HCT116 (cell line): ENCODE results near the gene AKAP13. TPM values are rescaled to one million over a fixed set of nuclear protein-coding genes. Genes with fewer than 3 reads are reported as not detected.

Source experiments
- ATAC-seq: fragments of 200-7000 bp; cut with Tn5 transposase; 2 replicates; pipeline ENCODE4 v1.9.1; 2020; ENCODE audit warnings: mild to moderate bottlenecking, moderate library complexity
- BruUV-seq: library from RNA; stranded (reverse); fragments of 400-500 nt; replicated peaks from 2 replicates; lab custom pipeline; 2021; lab: Mats Ljungman, UMichigan
- CTCF ChIA-PET: fragments of 300-600 bp; sonication (Branson Sonifier 250); formaldehyde crosslinking; loops from one replicate; lab custom pipeline; 2021; ENCODE audit warnings: antibody characterized with exemption; lab: Charles Lee
- POLR2A ChIA-PET: fragments of 300-600, 350-600 bp; sonication (Branson Sonifier 250); formaldehyde crosslinking; loops from one replicate; lab custom pipeline; 2021; ENCODE audit warnings: antibody characterized with exemption; lab: Charles Lee
- RAD21 ChIA-PET, 2 experiments: fragments of 300-600 bp; sonication (Branson Sonifier 250); formaldehyde crosslinking; loops; one replicate each; lab custom pipeline; 2023; ENCODE audit warnings: low total read pairs in 2 of 2; ENCODE audit not compliant: uncharacterized antibody in 2 of 2, unreplicated experiment in 2 of 2, low non-redundant PET in 1 of 2; lab: Charles Lee
- DNase-seq: peaks from one replicate; pipeline ENCODE4 v3.0.0-alpha.2; 2010; ENCODE audit warnings: low read depth, low spot score
- H2AFZ ChIP-seq: fragments of 200-600 bp; shearing (Covaris generic), sonication (generic); 2 replicates; pipeline ENCODE4 v1.6.1; 2017; ENCODE audit warnings: low read depth, mixed run types, mixed read lengths, antibody characterized with exemption, low read length; ENCODE audit not compliant: poor library complexity, severe bottlenecking
- H3K27ac ChIP-seq: 2 replicates; pipeline ENCODE4 v1.5.1; 2012; ENCODE audit warnings: low read depth, low read length
- H3K27me3 ChIP-seq: fragments of 200-600 bp; sonication (generic); 2 replicates; pipeline ENCODE4 v1.6.1; 2016; ENCODE audit warnings: mixed run types, low read length, mixed read lengths; ENCODE audit not compliant: insufficient read depth
- H3K36me3 ChIP-seq, 2 experiments: fragments of 200-500 bp in 1 of 2; fragments of 200-600 bp in 1 of 2; sonication (Bioruptor generic) in 1 of 2; sonication (generic) in 1 of 2; 2 replicates each; pipeline versions ENCODE4 v1.5.1 to v1.6.1; 2014 to 2016; ENCODE audit warnings: low read length in 2 of 2, inconsistent platforms in 1 of 2, mixed read lengths in 1 of 2, mixed run types in 1 of 2; ENCODE audit not compliant: insufficient read depth in 2 of 2, control insufficient read depth in 1 of 2
- H3K4me1 ChIP-seq, 2 experiments: fragments of 200-600 bp in 1 of 2; sonication (generic) in 1 of 2; 2 replicates each; pipeline versions ENCODE4 v1.5.1 to v1.6.1; 2012 to 2017; ENCODE audit warnings: low read length in 2 of 2, inconsistent platforms in 1 of 2, mild to moderate bottlenecking in 1 of 2, mixed read lengths in 1 of 2, mixed run types in 1 of 2, moderate library complexity in 1 of 2; ENCODE audit not compliant: insufficient read depth in 2 of 2, control insufficient read depth in 1 of 2
- H3K4me2 ChIP-seq: fragments of 200-600 bp; sonication (generic); 2 replicates; pipeline ENCODE4 v1.6.1; 2017; ENCODE audit warnings: mixed run types, low read length, mixed read lengths
- H3K4me3 ChIP-seq, 2 experiments: fragments of 200-600 bp in 1 of 2; sonication (generic) in 1 of 2; replicated peaks in 1 of 2; 2 replicates each; pipeline ENCODE4 v1.5.1; 2011 to 2016; ENCODE audit warnings: low read length in 2 of 2, control low read depth in 1 of 2, low read depth in 1 of 2, mild to moderate bottlenecking in 1 of 2, mixed read lengths in 1 of 2, mixed run types in 1 of 2
- H3K79me2 ChIP-seq: fragments of 200-600 bp; sonication (generic); 2 replicates; pipeline ENCODE4 v1.6.1; 2017; ENCODE audit warnings: mild to moderate bottlenecking, mixed run types, low read length, moderate library complexity, mixed read lengths; ENCODE audit not compliant: insufficient read depth
- H3K9ac ChIP-seq: fragments of 200-600 bp; sonication (generic); 2 replicates; pipeline ENCODE4 v1.6.1; 2016; ENCODE audit warnings: low read length, mixed read lengths
- H3K9me2 ChIP-seq: fragments of 200-600 bp; sonication (generic), shearing (Covaris generic); 2 replicates; pipeline ENCODE4 v1.6.1; 2017; ENCODE audit warnings: mixed run types, mild to moderate bottlenecking, moderate library complexity; ENCODE audit not compliant: insufficient read depth
- H3K9me3 ChIP-seq, 2 experiments: fragments of 200-500 bp in 1 of 2; fragments of 200-600 bp in 1 of 2; sonication (Bioruptor generic) in 1 of 2; sonication (generic) in 1 of 2; 2 replicates each; pipeline ENCODE4 v1.6.1; 2014 to 2017; ENCODE audit warnings: low read length in 2 of 2, mixed read lengths in 2 of 2, inconsistent platforms in 1 of 2, low read depth in 1 of 2, mild to moderate bottlenecking in 1 of 2, mixed run types in 1 of 2, moderate library complexity in 1 of 2; ENCODE audit not compliant: control insufficient read depth in 1 of 2, insufficient read depth in 1 of 2
- H4K20me1 ChIP-seq: fragments of 200-600 bp; sonication (generic), shearing (Covaris generic); 2 replicates; pipeline ENCODE4 v1.6.1; 2017; ENCODE audit warnings: mixed run types, mild to moderate bottlenecking, moderate library complexity; ENCODE audit not compliant: insufficient read depth
- ATF3 ChIP-seq: IDR thresholded peaks from 2 replicates; pipeline ENCODE4 v1.6.1; 2012
- CBX3 ChIP-seq: IDR thresholded peaks from 2 replicates; pipeline ENCODE4 v1.6.1; 2012; ENCODE audit warnings: low read depth
- CEBPB ChIP-seq: IDR thresholded peaks from 2 replicates; pipeline ENCODE4 v1.6.1; 2012; ENCODE audit warnings: low read depth
- EGR1 ChIP-seq: IDR thresholded peaks from 2 replicates; pipeline ENCODE4 v1.6.1; 2012; ENCODE audit warnings: low read depth
- ELF1 ChIP-seq: IDR thresholded peaks from 2 replicates; pipeline ENCODE4 v1.6.1; 2012; ENCODE audit warnings: low read depth, borderline replicate concordance
- SP1 ChIP-seq: IDR thresholded peaks from 2 replicates; pipeline ENCODE4 v1.6.1; 2012; ENCODE audit warnings: low read depth
- intact Hi-C: fragments of 100-400 bp; cut with micrococcal nuclease; formaldehyde crosslinking; loops from 2 replicates; pipeline ENCODE4 v1.10.0; 2022
- total RNA-seq: library from RNA; stranded (reverse); gene quantifications from one replicate; pipeline ENCODE4 v1.2.1, GENCODE V29; 2021; ENCODE audit not compliant: unreplicated experiment

The AKAP13 gene
- total RNA-seq, 1 experiment from 2014 or later: 43.1 TPM

DNA sequence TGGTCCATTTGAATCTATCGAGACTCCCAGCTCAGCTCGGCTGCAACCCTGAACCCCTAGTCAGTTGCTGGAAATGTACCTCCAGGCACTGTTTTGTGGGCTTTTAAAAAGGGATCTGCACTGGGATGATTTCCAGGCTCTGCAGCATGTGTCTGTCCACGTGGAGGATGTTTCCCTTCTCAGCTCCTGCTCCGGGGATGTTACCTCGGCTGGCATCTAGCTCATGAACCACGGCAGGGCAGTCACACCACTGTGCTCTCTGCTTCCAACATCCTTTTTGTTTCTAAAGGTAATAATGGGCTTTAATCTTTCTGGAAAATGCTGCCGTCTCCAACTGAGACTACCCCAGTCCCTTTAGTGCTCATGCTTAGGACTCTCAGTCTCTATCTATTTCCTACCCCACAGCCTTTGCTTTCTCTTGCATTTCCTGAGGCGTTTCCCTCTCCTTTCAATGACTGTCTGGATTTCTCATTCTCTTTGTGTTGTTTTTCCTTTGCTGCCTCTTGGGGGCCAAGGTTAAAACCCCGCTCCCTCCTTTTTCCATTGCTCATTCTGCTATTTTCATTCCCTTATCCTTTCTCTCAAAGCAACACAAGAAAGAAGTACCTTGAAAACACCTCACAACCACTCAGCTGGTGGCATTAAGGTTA, 42.9 kb upstream of the AKAP13 start:
- H3K9me2 ChIP-seq: no peaks in the 10 kb centered on the region
- no peak overlapping the region for H2AFZ ChIP-seq
- TF ChIP-seq ATF3 (no peak), SP1 (no peak), EGR1 (no peak)
- RAD21 ChIA-PET: no interaction called here
- H3K27ac ChIP-seq: no peak overlapping the region
- H3K4me1 ChIP-seq: peaks cover 4 to 10% of the 10 kb centered on the region in 2 experiments; a peak in 2 of 4 replicates
- CTCF ChIA-PET: interaction anchor here (2.3 kb wide), 1 partner anchor 77 kb away, joined by 5 read pairs; no protein-coding TSS in a partner anchor
- no peak overlapping the region for H3K4me2 ChIP-seq
- ATAC-seq: no peak
- H3K4me3 ChIP-seq: no peak overlapping the region
- BruUV-seq: no TSS peak
- POLR2A ChIA-PET: no interaction called here
- intact Hi-C loops: no loop called here
- no peaks in the 10 kb centered on the region for H3K36me3 ChIP-seq
- no peaks in the 10 kb centered on the region for H3K27me3 ChIP-seq
- no peak overlapping the region for H3K9ac ChIP-seq
- no peaks in the 10 kb centered on the region for H3K79me2 ChIP-seq
- no peaks in the 10 kb centered on the region for H4K20me1 ChIP-seq
- DNase-seq: no peak
- H3K9me3 ChIP-seq: no peaks in the 10 kb centered on the region

- Histone ChIP-seq H3K4me1 (peaks cover 16 to 28% of the 10 kb centered on the region in 2 experiments), H3K9ac (no peak overlapping the region), H3K9me3 (no peaks in the 10 kb centered on the region), H4K20me1 (no peaks in the 10 kb centered on the region), H3K27ac (no peak overlapping the region), H3K36me3 (no peaks in the 10 kb centered on the region), H3K4me3 (no peak overlapping the region), H3K79me2 (no peaks in the 10 kb centered on the region), H3K9me2 (no peaks in the 10 kb centered on the region), H3K4me2 (no peak overlapping the region), H2AFZ (no peak overlapping the region), H3K27me3 (no peaks in the 10 kb centered on the region)
- ATAC-seq: no peak
- CTCF ChIA-PET: no interaction called here
- BruUV-seq: no TSS peak
- TF ChIP-seq ELF1: no peak
- no peak for TF ChIP-seq CBX3
- no peak for TF ChIP-seq CEBPB
- TF ChIP-seq EGR1: no peak
- RAD21 ChIA-PET: no interaction called here
- no peak for DNase-seq
- POLR2A ChIA-PET: no interaction called here
- intact Hi-C loops: no loop called here
These were observed 40.1 kb upstream of the AKAP13 start for GRCh38 chr15:85340321-85340665.
